GM19455 (cell line): ENCODE results near the gene MRRF.
"Not testable (repeated sequence)": the region's sequence is repeated elsewhere in the genome, so short reads cannot be mapped to it uniquely, and the experiment has no call there.

Experiments
- ATAC-seq: cut with Tn5 transposase; IDR thresholded peaks from one replicate; pipeline ENCODE4 v1.9.1; 2021; ENCODE audit not compliant: unreplicated experiment

MRRF gene

GRCh38 chr9:122350577-122351355 lies 86.1 kb downstream of the MRRF start:
- peak; percentile 86 for ATAC-seq

GRCh38 chr9:122354536-122355199 lies 90.0 kb downstream of the MRRF start:
- ATAC-seq, result no peak

- ATAC-seq, result no peak
Measured at GRCh38 chr9:122355336-122355875, 90.7 kb downstream of the MRRF start.

GRCh38 chr9:122356627-122357026 lies 91.9 kb downstream of the MRRF start:
- ATAC-seq, result no peak

- no peak for ATAC-seq
Measured at GRCh38 chr9:122360891-122361290, 96.2 kb downstream of the MRRF start.

- not testable (repeated sequence) for ATAC-seq
Measured at GRCh38 chr9:122363131-122363530, 98.4 kb downstream of the MRRF start.

- no peak for ATAC-seq
Measured at GRCh38 chr9:122364117-122364782, 99.6 kb downstream of the MRRF start.

GRCh38 chr9:122364783-122365150 lies 100.1 kb downstream of the MRRF start:
- ATAC-seq, result no peak

- ATAC-seq, result no peak
Measured at GRCh38 chr9:122366074-122366660, 101.5 kb downstream of the MRRF start.

- no peak for ATAC-seq
Measured at GRCh38 chr9:122367065-122367464, 102.4 kb downstream of the MRRF start.

GRCh38 chr9:122367774-122368460 lies 103.2 kb downstream of the MRRF start:
- ATAC-seq, result no peak

- no peak for ATAC-seq
Measured at GRCh38 chr9:122368642-122369041, 104.0 kb downstream of the MRRF start.

GRCh38 chr9:122370303-122370702 lies 105.6 kb downstream of the MRRF start:
- no peak for ATAC-seq

GRCh38 chr9:122370869-122371755 lies 106.4 kb downstream of the MRRF start, which contains the start of gene PTGS1:
Gene PTGS1 (plus strand): TSS chr9:122371024. CDS start chr9:122371085, 61 bp downstream.
- ATAC-seq, result peak; percentile 62

- no peak for ATAC-seq
Measured at GRCh38 chr9:122371846-122372245, 107.2 kb downstream of the MRRF start.

- no peak for ATAC-seq
Measured at GRCh38 chr9:122372856-122373845, 108.5 kb downstream of the MRRF start.

GRCh38 chr9:122374885-122375420 lies 110.3 kb downstream of the MRRF start:
- no peak for ATAC-seq

- no peak for ATAC-seq
Measured at GRCh38 chr9:122376796-122377195, 112.1 kb downstream of the MRRF start.
